Measurements from ENCODE around the gene TSHB.

GRCh38 chr1:115065021-115065420 lies 35.4 kb downstream of the TSHB start:
- TF ChIP-seq ZNF274 (IDR thresholded peaks at IDR 0.05; ENCODE audit: low read depth, low read length) (no peak), SUZ12 (IDR thresholded peaks at IDR 0.05; ENCODE audit: extremely low read depth, insufficient read depth, insufficient read length) (no peak)

Measured in NT2/D1 (cell line).